DMS79 (cell line): ENCODE data around the gene RELCH.

Source experiments
- DNase-seq: peaks from one replicate; lab custom pipeline; 2025; lab: John Stamatoyannopoulos, UW

The RELCH gene

DNA sequence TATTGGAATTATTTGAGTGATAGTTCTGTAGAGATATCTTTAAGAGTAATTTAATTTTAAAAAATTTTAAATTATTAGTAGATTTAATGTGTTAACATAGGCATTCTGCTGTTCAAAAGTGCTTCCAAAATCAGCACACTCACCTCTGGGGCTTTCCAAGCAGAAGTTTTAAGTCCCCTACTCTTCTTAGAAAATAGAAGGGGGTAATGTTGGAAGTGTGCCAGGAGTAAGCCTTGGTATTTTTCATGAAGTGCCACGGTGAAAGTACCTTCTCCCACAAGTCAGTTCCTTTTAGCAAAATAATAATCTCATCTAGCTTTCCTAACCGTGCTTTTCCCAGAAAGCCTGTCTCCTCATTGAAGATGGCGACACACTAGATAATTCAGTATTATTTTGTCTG lies 134.1 kb downstream of the RELCH start:
- DNase-seq, result no peak

DNA sequence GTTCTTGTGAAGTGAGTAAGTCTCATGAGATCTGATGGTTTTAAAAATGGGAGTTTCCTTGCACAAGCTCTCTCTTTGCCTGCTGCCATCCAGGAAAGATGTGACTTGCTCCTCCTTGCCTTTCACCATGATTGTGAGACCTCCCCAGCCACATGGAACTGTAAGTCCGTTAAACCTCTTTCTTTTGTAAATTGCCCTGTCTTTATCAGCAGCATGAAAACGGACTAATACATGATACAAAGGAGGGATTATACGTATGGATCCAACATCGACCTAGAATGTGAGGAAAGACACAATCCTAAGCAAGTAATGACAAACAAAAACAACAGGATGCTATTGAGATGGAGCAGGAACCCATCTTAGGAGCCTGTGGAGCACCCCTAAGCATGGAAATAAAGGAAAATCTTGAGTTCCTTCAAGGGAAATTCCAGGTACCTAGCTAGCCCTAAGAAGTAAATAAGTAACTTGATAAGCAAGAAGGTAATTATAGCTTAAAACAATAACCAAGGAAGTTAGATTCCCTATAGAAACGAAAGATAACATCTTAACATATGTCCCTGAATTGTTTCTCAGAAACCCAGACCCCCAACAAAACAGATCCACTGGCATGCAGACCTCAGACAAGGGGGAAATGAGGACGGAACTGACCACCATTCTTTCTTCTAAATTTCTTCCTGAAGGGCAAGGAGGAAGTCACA lies 136.6 kb downstream of the RELCH start:
- no peak for DNase-seq

DNA sequence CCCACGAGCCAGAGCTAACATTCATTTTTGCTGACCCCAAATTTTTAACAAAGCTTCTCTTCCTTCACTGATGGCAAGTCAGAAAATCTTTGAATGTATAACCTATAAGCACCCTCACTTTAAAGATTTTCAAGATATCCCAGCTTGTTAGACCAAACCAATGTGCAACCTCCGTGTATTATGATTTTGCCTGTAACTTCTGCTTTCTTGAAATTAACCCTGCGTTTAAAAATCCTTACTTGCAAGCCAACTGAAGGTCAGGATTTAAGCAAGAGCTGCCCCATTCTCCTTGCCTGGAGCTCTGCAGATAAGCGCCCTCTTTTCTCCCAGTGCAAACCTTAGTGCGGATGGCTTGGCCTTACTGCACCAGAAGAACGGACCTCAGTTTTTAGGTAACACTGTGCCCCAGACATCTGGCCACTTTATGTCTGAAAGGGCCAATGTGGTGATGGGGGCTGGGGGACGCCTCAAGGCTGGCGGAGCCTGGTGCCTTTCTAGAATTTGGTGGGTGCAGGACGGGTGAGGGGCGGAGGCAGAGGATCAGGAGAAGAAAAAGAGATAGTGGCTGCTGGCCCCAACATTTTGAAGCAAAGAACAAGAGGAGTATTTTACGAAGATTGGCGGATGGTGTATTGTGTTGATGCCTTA lies 137.2 kb downstream of the RELCH start:
- DNase-seq, result no peak

DNA sequence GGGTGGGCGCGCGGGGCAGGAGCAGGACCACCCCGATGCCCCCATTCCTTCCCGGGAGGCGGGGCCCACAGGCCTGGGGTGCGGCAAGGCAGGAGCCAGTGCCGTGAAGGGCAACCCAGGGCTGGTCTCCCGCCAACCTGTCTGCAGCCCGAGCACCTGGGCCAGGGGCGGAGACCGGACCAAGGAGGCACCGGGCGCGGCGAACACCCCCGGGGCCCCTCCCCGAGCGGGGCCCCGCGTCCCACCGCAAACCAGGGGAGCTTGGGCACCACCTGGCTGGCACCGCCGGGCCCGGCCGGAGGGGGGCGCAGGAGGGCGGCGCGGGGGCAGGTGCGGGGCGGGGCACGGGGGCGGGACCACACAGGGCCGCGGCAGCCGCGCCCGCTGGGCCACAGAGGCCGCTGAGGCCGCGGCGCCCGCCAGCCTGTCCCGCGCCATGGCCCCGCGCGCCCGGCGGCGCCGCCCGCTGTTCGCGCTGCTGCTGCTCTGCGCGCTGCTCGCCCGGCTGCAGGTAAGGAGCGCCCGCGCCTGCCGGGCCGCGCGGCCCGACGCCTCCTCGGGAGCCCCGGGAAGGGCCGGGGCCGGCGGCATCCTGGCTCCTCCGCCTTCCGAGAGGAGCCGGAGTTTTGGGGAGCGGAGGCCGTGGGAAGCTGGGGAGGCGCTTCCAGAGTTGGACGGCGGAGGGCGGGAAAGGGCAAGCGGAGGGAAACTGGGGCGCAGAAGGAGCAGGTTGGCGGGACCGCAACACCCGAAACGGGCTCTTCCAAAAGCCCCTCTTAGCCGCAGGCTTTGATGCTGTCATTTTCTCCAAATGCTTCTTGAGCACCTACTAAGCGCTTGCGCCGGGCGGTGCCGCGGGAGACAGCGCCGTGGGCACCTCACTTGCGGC lies 138.1 kb downstream of the RELCH start, which contains the start of gene TNFRSF11A:
Gene TNFRSF11A, plus strand, starts transcription at position 394 of the 889 bp plus-strand sequence. Its CDS starts 43 bp downstream, at position 437.
- no peak for DNase-seq

DNA sequence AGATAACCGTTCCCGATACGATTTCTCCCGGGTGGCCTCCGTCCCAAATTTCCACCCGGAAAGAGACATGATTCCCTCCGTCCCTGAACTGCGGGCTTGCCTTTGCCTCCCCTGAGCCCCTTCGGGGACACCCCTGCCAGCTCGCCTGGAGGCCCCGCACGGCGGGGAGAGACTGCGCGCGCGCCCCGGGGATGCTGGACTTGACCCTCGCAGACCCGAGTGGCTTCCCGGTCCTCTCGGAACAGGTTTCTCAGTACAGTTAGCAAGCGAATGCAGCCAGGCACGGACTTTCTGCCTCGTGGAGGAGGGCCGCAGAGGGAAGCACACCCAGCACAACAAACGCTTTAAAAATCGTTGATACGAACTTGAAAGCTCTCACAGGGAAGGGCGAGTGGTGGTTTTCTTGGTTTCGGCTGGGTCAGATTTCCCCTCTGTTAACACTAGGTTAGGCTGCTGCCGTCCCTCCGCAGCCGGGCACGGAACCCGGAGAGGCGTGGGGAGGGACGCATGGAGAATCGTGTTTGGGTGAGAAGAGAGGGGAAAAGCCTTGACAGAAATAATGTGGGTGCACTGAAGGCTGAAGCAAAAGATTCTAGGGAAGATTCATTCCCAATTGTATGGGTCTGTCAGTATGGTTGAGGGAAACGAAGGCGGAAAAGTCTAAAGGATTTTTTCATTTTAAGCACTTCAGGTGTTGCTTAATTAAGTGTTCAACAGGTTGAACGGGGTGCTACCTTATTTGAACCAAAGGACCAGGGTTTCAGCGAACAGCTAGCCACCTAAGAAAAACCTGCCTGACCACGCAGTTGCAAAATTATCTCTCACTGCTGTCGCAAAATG lies 139.0 kb downstream of the RELCH start:
- DNase-seq, result peak; percentile 17

DNA sequence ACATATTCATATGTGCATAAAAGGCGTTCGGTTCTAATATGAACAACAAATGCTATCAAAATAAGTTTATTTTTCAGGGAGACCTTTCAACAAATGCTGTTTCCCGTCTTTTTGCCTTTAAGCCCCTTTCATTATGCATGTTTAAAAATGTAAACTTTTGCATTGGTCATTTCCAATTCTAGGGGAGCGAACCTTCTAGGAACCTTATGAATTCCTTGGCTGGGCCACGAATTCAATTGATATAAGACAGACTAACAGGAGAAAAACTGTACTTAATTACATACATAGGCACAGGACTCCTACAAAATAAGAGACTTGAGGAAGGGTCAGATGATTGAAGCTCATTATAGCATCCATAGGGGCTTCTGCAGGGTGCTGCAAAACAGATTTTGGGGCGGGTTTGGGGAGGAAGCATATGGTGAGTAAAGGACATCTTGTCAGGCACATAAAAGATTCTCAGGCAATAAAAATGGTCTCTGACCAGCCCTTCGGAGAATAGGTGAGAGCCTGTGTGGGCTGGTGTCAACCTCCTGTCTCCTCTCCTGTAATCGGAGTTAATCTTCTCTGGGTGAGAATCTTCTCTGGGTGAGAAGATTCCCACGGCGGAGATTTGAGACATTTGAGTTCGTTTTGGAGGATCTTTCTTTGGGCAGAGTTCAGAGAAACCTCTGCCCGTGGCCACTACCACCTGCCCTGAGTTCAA lies 139.7 kb downstream of the RELCH start:
- no peak for DNase-seq

DNA sequence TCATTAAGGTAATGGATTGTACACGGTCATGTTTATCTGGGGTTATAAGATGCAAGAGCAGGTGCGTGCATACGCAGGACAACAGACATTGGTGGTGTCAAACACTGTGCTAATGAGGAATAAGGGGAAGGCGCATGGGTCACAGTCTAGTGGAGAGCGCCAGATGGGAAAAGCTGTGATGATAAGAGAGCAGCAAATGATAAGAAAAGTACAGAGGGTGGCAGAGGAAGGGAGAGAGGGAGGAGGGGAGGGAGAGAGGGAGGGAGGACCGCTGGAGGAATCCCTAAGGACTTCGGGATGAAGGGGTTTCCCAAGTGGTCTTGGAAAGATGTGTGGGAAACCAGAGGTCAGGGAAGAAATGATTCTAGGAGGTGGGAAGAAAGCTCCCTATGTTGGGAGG lies 140.9 kb downstream of the RELCH start:
- DNase-seq, result no peak

DNA sequence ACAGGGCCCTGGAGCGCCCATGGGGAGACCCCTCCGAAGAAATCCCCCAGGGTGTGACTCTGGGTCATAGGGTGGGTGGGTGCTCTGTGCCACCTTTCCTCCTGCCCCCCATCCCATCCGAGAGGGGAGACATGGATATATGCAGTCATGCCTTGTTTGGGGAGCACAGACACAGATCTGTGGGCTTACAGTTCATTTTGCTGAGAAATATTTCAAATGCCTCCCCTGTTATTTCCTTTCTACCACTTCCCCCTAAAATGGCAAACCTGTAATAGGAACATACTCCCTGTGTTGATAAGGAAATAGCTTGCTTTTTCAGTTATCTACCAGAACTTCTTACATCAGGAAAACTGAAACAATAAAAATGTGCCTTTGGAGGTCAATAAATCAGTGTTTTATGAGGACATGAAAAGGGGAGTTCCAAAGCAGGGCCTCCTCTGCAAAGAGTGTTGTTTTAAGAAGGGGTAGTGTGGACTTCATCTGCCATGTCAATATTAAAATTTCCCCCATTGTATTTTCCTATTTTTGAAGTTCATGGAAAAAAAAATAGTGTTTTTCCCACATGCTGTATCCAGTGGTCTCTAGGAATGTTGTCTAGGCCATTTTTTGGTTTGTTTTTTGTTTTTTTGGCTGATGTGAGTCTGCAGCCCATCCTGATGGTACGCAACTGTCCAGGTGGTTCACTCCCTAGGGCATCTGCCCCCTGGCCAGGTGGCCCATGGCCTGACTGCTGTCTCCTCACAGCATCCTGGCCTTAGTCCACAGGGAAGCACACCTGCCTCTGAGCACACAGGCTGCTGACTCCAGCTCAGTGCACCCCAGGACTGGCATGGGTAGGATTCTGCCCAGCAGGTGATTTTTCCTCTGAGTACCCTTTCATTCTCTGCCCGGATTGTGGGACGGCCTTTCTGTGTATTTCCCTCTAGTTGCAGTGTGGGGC lies 141.8 kb downstream of the RELCH start:
- DNase-seq, result no peak

DNA sequence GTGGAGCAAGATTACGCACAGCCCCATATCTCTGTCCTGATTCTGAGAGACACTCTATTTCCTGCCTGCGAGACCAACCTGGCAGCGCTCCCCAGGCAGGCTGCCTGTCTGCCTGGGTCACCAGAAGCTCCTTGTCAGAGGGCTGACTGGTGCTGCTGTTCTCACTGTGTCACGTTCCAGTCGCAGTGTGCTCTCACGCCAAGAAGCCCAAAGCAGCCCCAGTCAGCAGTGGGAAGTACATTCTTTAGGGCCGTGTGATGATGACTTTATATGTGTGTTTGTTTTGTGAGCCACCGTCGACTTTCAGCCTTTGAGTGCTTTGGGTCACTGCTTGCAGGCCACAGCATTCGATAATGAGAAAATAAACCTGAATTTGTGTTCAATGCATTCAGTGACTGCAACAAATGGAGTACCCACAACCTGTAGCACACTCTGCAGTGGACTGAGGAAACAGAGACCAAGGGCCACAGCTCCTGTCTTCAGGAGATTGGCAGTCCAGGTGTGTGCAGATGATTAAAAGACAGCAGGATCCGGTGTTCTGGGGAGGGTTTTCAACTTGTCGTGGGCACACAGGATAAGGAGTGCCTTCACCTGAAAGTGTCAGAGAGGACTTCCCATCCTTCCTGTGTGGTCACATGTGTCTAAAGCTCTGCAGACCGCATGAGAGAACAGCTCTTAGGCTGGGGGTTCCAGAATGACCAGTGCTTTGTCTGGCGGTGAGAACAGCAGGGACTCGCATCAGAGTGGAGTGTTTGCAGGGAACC lies 142.8 kb downstream of the RELCH start:
- no peak for DNase-seq

DNA sequence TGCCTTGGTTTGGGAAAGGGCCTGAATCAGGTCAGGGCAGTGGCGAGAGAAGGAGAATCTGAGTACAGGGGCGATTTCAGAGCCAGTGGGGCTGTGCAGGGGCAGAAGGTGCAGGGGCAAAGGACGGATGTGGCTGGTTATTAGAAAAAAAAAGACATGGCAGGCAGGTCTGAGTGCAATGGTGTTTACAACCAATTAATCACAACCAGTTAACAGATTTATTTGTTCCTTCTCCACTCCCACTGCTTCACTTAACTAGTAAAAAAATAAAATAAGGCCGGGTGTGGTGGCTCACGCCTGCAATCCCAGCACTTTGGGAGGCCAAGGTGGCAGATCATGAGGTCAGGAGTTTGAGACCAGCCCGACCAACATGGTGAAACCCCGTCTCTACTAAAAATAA lies 143.6 kb downstream of the RELCH start:
- no peak for DNase-seq

DNA sequence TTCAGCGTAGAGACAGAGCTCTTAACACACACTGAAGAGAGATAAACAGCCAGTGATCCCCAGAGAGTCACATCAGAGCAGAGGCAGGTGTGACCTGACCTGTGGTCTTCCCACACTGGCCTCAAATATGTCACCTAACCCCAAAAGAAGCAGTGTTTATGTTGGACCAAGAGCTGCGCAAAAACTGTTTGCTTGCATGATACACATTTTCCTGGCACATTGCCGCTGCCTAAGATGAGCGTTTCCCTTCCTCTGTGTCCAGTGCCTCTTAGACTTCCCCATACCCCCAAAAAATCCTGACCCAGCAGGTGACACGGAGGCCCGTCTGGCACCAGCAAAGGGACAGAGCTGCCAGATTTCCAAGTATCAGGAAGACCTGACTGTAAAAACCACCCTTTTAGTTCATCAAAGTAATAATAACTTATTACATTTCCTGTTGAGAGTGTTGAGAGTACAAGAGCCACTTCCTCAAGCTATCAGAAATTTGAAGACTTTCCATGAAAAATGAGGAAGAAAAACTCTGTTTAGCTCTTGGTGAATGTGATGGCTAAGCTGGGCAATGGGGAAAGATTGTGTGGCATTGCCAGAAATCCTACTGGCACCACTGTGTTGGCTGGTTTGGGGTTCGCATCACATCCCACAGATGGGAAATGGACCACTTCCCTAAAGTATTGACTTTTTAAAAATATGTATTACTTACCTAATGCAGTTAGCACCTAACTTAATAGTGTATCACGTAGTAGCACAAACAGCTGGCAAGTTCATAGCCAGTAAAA lies 144.7 kb downstream of the RELCH start:
- DNase-seq, result no peak

DNA sequence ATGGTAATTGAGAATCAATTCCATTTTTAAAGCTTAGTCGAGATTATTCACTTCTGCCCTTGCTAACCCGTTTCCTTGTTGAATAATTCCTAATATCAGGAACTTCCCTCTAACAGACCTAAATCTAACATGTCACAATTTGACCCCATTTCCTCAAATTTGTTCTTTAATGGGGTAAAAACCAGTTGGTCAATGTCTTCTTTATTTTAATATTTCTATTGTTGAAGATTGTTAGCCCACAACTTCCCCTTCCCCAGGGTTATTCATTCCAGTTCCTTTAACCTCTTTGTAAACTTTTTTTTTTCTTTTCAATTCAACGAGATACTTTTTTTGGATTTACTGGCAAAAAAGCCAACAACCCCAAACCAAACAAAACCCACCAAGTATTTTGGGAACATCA lies 145.4 kb downstream of the RELCH start:
- DNase-seq, result no peak

DNA sequence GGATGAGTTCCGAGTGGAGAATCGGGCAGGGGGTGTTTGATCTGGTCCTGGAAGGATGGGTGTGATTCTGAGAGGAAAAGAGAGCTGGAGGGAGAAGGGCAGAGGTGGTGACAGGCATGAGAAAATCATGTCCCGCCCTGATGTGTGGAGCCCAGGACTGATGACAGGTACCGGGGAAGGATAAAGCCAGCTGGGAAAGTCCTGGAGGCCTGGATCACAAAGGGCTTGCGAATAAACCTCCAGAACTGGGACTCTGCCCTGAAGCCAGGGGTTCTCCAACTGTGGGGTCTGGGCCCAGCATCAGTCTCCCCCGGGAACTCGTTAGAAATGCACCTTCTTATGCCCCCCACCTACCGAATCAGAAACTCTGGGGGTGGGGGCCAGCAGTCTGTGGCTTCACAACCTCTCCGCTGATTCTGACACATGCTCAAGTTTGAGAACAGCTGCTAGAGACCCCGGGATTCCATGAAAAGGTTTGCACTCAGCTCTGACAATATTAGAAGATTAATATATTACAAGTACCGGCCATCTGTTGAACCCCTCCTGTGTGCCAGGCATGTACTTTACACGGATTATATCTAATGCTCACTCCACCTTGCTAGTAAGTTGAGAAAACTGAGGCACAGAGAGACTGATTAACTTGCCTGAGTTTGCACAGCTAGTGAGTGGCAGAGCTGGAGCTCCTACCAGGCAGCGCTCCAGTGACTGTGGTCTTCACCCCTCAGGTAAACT lies 146.1 kb downstream of the RELCH start:
- DNase-seq, result no peak

DNA sequence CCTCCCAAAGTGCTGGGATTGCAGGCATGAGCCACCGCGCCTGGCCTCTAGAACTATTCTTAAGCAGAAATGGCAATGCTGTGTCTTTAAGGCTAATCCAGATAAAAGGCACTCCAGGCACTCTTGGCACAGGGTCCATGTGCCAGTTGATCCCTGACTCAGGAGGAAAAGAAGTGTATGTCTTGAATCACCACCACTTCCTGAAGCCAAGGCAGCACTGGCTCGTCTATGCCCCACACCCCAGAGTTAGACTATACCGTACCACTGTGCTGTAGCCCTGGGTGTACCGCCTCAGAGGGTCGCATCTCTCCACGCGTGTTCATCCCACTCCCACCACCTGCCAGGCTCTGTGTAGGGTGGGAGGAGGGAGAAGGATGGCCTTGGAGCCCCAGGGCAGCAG lies 147.1 kb downstream of the RELCH start:
- no peak for DNase-seq

DNA sequence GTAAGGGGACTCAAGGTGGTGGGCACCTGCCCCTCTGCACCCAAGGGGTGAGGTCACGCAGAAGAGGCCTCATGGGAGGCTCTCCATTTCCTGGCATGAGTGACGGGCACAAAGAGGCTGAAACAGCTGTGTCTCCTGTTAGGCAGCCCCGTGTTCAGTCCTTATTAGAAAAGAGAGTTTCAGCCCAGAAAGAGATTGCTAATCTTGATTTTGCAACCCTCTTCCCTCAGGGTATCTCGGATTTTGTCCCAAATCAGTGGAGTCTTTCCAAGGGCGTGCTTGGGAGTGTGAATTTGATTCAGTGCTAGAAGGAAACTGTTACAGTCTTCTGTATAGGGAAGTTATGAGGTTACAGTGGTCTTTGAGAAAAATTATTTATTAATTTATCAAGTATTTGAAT lies 148.4 kb downstream of the RELCH start:
- DNase-seq, result no peak

DNA sequence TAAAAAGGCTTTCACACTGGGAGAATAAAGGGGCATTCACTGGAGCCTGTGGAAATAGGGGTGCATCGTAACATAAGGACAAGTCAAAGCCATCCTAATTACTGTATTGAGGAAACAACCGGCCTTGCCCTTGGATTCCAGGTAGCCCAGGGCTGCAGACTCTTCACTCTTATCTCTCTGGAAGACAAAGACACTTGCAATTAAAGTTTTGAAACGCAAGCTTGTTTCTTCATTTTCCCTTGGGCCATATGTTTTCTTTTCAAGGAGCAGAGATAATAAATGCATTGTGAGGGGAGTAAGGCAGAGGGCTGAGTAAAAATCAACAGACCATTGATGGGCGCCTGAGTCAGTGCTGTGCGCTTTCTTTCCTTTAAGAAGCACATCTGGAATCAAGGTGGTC lies 149.6 kb downstream of the RELCH start:
- no peak for DNase-seq

DNA sequence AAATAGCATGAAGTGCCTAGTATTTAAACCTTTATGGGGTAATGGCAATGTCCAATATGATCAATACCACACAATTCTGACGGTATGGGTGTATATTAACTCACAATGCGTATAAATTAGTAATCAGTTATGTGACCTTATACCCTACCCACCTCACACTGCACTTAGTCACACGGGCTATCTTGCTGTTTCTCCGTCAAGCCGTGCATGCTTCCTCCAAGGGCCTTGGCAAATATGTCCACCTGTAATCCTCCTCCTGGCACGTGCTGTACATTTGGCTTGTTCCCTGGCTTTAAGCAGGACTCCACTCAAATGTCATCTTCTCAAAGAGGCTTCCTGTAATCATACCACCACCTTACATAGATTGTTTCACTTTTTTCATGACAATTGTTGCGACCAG lies 150.3 kb downstream of the RELCH start:
- no peak for DNase-seq
